ENCODE results near the gene L3MBTL4. TPM values are rescaled to one million over a fixed set of nuclear protein-coding genes. Genes with fewer than 3 reads are reported as not detected.
A peak's percentile ranks its signal among the peaks of the same experiment; 100 is the strongest.
"Not testable (repeated sequence)": the region's sequence is repeated elsewhere in the genome, so short reads cannot be mapped to it uniquely, and the experiment has no call there.

The L3MBTL4 gene
- total RNA-seq, 1 experiment from 2014 or later: 1.4 TPM

DNA sequence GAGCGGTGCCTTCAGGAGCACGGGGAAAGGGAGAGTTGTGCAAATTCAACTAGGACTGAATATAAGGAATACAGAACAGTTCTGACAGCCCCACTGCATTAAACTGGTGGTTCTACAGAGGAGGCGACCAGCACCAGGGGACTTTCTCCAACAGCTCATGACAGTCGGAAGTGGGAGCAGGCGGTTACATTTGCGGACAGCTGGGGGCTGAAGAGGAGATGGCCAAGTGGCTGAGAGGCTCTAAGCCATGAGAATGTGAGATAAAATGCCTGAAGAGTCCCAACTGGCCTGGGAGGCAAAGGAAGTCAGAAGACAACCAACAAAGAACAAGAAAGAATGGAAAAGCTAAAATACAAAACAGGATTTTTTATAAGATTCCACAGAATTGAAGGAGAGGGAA lies 141.3 kb downstream of the L3MBTL4 start (continued):
- TF ChIP-seq, protein P1, sequence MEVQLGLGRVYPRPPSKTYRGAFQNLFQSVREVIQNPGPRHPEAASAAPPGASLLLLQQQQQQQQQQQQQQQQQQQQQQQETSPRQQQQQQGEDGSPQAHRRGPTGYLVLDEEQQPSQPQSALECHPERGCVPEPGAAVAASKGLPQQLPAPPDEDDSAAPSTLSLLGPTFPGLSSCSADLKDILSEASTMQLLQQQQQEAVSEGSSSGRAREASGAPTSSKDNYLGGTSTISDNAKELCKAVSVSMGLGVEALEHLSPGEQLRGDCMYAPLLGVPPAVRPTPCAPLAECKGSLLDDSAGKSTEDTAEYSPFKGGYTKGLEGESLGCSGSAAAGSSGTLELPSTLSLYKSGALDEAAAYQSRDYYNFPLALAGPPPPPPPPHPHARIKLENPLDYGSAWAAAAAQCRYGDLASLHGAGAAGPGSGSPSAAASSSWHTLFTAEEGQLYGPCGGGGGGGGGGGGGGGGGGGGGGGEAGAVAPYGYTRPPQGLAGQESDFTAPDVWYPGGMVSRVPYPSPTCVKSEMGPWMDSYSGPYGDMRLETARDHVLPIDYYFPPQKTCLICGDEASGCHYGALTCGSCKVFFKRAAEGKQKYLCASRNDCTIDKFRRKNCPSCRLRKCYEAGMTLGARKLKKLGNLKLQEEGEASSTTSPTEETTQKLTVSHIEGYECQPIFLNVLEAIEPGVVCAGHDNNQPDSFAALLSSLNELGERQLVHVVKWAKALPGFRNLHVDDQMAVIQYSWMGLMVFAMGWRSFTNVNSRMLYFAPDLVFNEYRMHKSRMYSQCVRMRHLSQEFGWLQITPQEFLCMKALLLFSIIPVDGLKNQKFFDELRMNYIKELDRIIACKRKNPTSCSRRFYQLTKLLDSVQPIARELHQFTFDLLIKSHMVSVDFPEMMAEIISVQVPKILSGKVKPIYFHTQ (CRISPR knock-in tag; IDR thresholded peaks at IDR 0.05): no peak

DNA sequence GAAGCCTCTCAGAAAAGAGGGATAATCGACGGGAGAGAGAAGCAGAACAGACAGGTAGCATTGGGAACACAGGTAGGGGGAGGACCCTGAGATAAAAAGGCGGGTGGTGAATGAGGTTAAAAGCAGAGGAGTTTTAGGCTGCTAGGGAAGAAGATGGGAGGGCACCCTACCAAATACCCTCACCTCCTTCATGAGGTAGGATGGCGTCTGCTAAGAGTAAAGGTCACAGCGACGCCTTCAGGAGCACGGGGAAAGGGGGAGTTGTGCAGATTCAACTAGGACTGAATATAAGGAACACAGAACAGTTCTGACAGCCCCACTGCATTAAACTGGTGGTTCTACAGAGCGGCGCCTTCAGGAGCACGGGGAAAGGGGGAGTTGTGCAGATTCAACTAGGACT lies 142.6 kb downstream of the L3MBTL4 start:
- H3K9me3 Mint-ChIP-seq, H3K27ac Mint-ChIP-seq, POLR2A ChIA-PET, H3K36me3 Mint-ChIP-seq: not testable (repeated sequence)
- H3K4me3 Mint-ChIP-seq: peak overlapping the region; percentile 60
- ATAC-seq: peak; percentile 93
- peaks cover 13% of the 10 kb centered on the region for H3K4me1 Mint-ChIP-seq
- H3K27me3 Mint-ChIP-seq (ENCODE audit: low read depth): peaks cover 16% of the 10 kb centered on the region
- DNase-seq (ENCODE audit: low spot score): peak; percentile 40
- CTCF ChIA-PET: interaction anchor here (1.0 kb wide), 1 partner anchor 130 kb away, joined by 4 read pairs; no protein-coding TSS in a partner anchor

DNA sequence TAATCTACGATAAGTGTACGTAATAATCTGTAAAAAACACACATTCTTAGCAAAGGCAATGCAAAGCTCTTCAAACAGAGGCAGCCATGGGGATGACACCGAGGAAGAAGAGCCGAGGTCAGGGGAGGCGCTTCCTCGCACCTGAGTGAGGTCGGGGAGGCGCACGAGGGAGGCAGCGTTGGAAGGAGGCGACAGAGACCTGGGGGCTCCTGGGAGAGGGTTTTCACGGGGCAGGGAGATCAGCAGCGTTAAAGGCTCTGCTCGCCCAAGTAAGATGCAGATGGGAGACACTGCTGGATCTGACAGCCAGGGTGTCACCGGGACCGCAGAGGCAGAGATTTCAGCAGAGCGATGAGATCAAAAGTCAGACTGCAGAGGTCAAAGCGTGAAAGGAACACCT lies 143.1 kb downstream of the L3MBTL4 start:
- peak overlapping the region; percentile 60 for H3K4me3 Mint-ChIP-seq
- ATAC-seq (peak; percentile 51), DNase-seq (ENCODE audit: low spot score) (no peak)

DNA sequence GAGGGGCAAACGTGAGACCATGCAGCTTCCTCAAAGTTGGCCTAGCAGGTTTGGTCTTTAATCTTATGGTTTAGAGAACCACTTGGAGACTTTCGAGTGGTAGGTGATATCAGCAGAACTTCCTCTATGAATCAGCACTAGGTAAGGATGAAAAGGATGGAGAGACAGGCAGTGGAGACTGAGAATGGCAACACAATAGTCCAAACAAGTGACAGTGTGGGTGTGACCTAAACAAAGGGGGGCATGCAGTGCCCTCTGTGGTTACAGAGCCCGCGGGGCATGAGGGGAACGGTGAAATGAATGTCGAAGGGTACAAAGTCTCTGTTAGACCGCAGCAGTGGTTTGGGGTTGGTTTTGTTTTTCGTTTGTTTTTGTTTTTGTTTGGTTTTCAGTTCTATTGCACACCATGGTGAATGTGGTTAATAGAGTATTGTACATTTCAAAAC lies 143.9 kb downstream of the L3MBTL4 start:
- DNase-seq (ENCODE audit: low spot score): no peak
- no peak overlapping the region for H3K4me3 Mint-ChIP-seq
- H3K27ac Mint-ChIP-seq: no peak overlapping the region
- ChIA-PET CTCF (no interaction called here), POLR2A (no interaction called here)
- peaks cover 16% of the 10 kb centered on the region for H3K27me3 Mint-ChIP-seq (ENCODE audit: low read depth)
- H3K9me3 Mint-ChIP-seq: no peaks in the 10 kb centered on the region
- no peaks in the 10 kb centered on the region for H3K36me3 Mint-ChIP-seq
- peaks cover 13% of the 10 kb centered on the region for H3K4me1 Mint-ChIP-seq
- no peak for ATAC-seq
- no peak for TF ChIP-seq RORB (CRISPR knock-in tag; IDR thresholded peaks at IDR 0.05)
- TF ChIP-seq, protein P2, sequence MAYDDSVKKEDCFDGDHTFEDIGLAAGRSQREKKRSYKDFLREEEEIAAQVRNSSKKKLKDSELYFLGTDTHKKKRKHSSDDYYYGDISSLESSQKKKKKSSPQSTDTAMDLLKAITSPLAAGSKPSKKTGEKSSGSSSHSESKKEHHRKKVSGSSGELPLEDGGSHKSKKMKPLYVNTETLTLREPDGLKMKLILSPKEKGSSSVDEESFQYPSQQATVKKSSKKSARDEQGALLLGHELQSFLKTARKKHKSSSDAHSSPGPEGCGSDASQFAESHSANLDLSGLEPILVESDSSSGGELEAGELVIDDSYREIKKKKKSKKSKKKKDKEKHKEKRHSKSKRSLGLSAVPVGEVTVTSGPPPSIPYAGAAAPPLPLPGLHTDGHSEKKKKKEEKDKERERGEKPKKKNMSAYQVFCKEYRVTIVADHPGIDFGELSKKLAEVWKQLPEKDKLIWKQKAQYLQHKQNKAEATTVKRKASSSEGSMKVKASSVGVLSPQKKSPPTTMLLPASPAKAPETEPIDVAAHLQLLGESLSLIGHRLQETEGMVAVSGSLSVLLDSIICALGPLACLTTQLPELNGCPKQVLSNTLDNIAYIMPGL (CRISPR knock-in tag; IDR thresholded peaks at IDR 0.05): no peak
- TF ChIP-seq FOXP1 (CRISPR knock-in tag; IDR thresholded peaks at IDR 0.05; ENCODE audit: borderline replicate concordance): no peak
- TF ChIP-seq FOXK1 (CRISPR knock-in tag; IDR thresholded peaks at IDR 0.05): no peak
- TF ChIP-seq, protein P3, sequence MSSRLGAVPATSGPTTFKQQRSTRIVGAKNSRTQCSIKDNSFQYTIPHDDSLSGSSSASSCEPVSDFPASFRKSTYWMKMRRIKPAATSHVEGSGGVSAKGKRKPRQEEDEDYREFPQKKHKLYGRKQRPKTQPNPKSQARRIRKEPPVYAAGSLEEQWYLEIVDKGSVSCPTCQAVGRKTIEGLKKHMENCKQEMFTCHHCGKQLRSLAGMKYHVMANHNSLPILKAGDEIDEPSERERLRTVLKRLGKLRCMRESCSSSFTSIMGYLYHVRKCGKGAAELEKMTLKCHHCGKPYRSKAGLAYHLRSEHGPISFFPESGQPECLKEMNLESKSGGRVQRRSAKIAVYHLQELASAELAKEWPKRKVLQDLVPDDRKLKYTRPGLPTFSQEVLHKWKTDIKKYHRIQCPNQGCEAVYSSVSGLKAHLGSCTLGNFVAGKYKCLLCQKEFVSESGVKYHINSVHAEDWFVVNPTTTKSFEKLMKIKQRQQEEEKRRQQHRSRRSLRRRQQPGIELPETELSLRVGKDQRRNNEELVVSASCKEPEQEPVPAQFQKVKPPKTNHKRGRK (CRISPR knock-in tag; IDR thresholded peaks at IDR 0.05; ENCODE audit: borderline replicate concordance): no peak
- TF ChIP-seq, protein P1 (CRISPR knock-in tag; IDR thresholded peaks at IDR 0.05): no peak
- TF ChIP-seq, protein P4, sequence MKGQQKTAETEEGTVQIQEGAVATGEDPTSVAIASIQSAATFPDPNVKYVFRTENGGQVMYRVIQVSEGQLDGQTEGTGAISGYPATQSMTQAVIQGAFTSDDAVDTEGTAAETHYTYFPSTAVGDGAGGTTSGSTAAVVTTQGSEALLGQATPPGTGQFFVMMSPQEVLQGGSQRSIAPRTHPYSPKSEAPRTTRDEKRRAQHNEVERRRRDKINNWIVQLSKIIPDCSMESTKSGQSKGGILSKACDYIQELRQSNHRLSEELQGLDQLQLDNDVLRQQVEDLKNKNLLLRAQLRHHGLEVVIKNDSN (CRISPR knock-in tag; IDR thresholded peaks at IDR 0.05): no peak

More for the DNA sequence above, 143.1 kb downstream of the L3MBTL4 start:
- peaks cover 13% of the 10 kb centered on the region for H3K4me1 Mint-ChIP-seq
- H3K9me3 Mint-ChIP-seq: no peaks in the 10 kb centered on the region
- H3K27ac Mint-ChIP-seq: no peak overlapping the region
- CTCF ChIA-PET: interaction anchor here (1.0 kb wide), 1 partner anchor 130 kb away, joined by 4 read pairs; no protein-coding TSS in a partner anchor
- H3K36me3 Mint-ChIP-seq: no peaks in the 10 kb centered on the region
- TF ChIP-seq, protein P5, sequence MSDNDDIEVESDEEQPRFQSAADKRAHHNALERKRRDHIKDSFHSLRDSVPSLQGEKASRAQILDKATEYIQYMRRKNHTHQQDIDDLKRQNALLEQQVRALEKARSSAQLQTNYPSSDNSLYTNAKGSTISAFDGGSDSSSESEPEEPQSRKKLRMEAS (CRISPR knock-in tag; IDR thresholded peaks at IDR 0.05): no peak
- no peak for TF ChIP-seq KAT7 (CRISPR knock-in tag; IDR thresholded peaks at IDR 0.05; ENCODE audit: borderline replicate concordance)
- no peak for TF ChIP-seq ZNF317 (CRISPR knock-in tag; IDR thresholded peaks at IDR 0.05; ENCODE audit: borderline replicate concordance, low read depth)
- no peak for TF ChIP-seq ZNF396 (CRISPR knock-in tag; IDR thresholded peaks at IDR 0.05; ENCODE audit: borderline replicate concordance)
- TF ChIP-seq, protein P6, sequence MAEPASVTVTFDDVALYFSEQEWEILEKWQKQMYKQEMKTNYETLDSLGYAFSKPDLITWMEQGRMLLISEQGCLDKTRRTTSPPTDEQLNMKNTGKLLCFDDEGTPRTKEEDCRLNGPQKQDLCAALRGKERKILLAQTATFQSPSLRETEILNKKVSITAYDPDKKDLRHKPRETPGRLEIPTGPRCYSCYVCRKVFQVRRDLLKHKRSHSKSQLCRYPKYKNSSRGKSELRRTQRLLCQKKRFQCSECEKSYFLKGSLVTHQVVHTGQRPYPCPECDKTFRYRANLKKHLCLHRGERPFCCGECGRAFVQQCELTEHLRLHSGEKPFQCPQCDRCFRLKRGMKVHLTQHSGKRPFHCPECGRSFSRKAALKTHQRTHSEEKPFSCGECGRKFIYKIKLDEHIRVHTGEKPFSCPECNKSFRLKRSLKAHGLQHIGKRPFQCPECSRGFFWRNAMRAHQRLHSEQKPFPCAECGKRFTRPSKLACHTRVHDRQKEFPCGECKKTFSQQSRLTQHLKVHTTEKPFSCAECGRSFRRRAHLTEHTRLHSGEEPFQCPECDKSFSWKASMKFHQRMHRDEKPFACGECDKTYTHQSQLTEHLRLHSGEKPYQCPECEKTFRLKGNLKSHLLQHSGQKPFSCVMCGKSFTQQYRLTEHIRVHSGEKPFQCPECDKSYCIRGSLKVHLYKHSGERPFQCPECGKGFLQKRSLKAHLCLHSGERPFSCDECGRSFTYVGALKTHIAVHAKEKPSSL (CRISPR knock-in tag; conservative IDR thresholded peaks at IDR 0.05): no peak
- no peak for TF ChIP-seq TCF7 (CRISPR knock-in tag; IDR thresholded peaks at IDR 0.05; ENCODE audit: low read depth)
- no peak for TF ChIP-seq IRF2 (CRISPR knock-in tag; IDR thresholded peaks at IDR 0.05; ENCODE audit: borderline replicate concordance, low read depth)
- TF ChIP-seq, protein P7, sequence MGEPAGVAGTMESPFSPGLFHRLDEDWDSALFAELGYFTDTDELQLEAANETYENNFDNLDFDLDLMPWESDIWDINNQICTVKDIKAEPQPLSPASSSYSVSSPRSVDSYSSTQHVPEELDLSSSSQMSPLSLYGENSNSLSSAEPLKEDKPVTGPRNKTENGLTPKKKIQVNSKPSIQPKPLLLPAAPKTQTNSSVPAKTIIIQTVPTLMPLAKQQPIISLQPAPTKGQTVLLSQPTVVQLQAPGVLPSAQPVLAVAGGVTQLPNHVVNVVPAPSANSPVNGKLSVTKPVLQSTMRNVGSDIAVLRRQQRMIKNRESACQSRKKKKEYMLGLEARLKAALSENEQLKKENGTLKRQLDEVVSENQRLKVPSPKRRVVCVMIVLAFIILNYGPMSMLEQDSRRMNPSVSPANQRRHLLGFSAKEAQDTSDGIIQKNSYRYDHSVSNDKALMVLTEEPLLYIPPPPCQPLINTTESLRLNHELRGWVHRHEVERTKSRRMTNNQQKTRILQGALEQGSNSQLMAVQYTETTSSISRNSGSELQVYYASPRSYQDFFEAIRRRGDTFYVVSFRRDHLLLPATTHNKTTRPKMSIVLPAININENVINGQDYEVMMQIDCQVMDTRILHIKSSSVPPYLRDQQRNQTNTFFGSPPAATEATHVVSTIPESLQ (CRISPR knock-in tag; IDR thresholded peaks at IDR 0.05): no peak
- POLR2A ChIA-PET: no interaction called here
- H3K27me3 Mint-ChIP-seq (ENCODE audit: low read depth): peaks cover 16% of the 10 kb centered on the region

Data from WTC11 (cell line).